SJSA1 (cell line): ENCODE data around the gene HIVEP3. TPM values are rescaled to one million over a fixed set of nuclear protein-coding genes. Genes with fewer than 3 reads are reported as not detected.

Experiments used
- DNase-seq, 2 experiments: peaks; one replicate each; pipeline ENCODE4 v3.0.0-alpha.2; 2015 to 2020; ENCODE audit warnings: low spot score in 2 of 2, low read depth in 1 of 2
- H3K27ac ChIP-seq: fragments of 250-450 bp; sonication (Bioruptor Pico); 2 replicates; pipeline ENCODE4 v1.5.1; 2020; ENCODE audit warnings: mild to moderate bottlenecking, moderate library complexity
- H3K27me3 ChIP-seq: fragments of 250-450 bp; sonication (Bioruptor Pico); replicated peaks from 2 replicates; pipeline ENCODE4 v1.5.1; 2020; ENCODE audit warnings: mild to moderate bottlenecking, moderate library complexity
- H3K36me3 ChIP-seq: fragments of 250-450 bp; sonication (Bioruptor Pico); 2 replicates; pipeline ENCODE4 v1.5.1; 2020; ENCODE audit warnings: mild to moderate bottlenecking
- H3K4me1 ChIP-seq: fragments of 250-450 bp; sonication (Bioruptor Pico); replicated peaks from 2 replicates; pipeline ENCODE4 v1.6.1; 2021; ENCODE audit warnings: mild to moderate bottlenecking
- H3K4me3 ChIP-seq: fragments of 250-450 bp; sonication (Bioruptor Pico); 2 replicates; pipeline ENCODE4 v1.5.1; 2020; ENCODE audit warnings: mild to moderate bottlenecking
- H3K9me3 ChIP-seq: fragments of 250-450 bp; sonication (Bioruptor Pico); replicated peaks from 2 replicates; pipeline ENCODE4 v1.5.1; 2020; ENCODE audit warnings: mild to moderate bottlenecking
- total RNA-seq: library from RNA; depleted of rRNA; stranded (reverse); fragments of >200 nt; shearing (Covaris generic); gene quantifications from 2 replicates; pipeline ENCODE4 v1.2.3, GENCODE V29; 2014

The HIVEP3 gene
- total RNA-seq, 1 experiment from 2014 or later, result 2.2 TPM

GRCh38 chr1:41486371-41487125 is 432.2 kb downstream of the HIVEP3 start:
- H3K27ac ChIP-seq, result peak overlapping the region; percentile 98
- peaks cover 39% of the 10 kb centered on the region for H3K36me3 ChIP-seq
- H3K9me3 ChIP-seq, result no peaks in the 10 kb centered on the region
- H3K4me1 ChIP-seq, result peaks cover 88% of the 10 kb centered on the region
- no peaks in the 10 kb centered on the region for H3K27me3 ChIP-seq
- peak overlapping the region; percentile 50 for H3K4me3 ChIP-seq
- DNase-seq, result peak; percentile 99

- H3K27ac ChIP-seq, result peak overlapping the region; percentile 98
- no peak for DNase-seq
- H3K9me3 ChIP-seq, result no peaks in the 10 kb centered on the region
- H3K4me3 ChIP-seq, result no peak overlapping the region
- H3K36me3 ChIP-seq, result peaks cover 34% of the 10 kb centered on the region
- peaks cover 82% of the 10 kb centered on the region for H3K4me1 ChIP-seq
- H3K27me3 ChIP-seq, result no peaks in the 10 kb centered on the region
These were observed 432.7 kb downstream of the HIVEP3 start for GRCh38 chr1:41486053-41486370.

GRCh38 chr1:41485605-41486004 is 433.1 kb downstream of the HIVEP3 start:
- Histone ChIP-seq H3K4me1 (peaks cover 78% of the 10 kb centered on the region), H3K36me3 (peaks cover 30% of the 10 kb centered on the region), H3K4me3 (no peak overlapping the region), H3K27me3 (no peaks in the 10 kb centered on the region), H3K9me3 (no peaks in the 10 kb centered on the region), H3K27ac (peak overlapping the region; percentile 98)
- peak; percentile 93 to 96 for DNase-seq

- Histone ChIP-seq H3K9me3 (no peaks in the 10 kb centered on the region), H3K4me3 (no peak within 1 kb of the TSS), H3K27ac (peak within 1 kb of the TSS; percentile 98), H3K36me3 (peaks cover 23% of the 10 kb centered on the region), H3K27me3 (no peaks in the 10 kb centered on the region), H3K4me1 (peaks cover 71% of the 10 kb centered on the region)
- DNase-seq, result peak in 1 of 2 experiments; percentile 53
These were observed 434.1 kb downstream of the HIVEP3 start, which contains the start of gene EDN2 for GRCh38 chr1:41484402-41485241. TSS of gene EDN2 (minus strand) at chr1:41484683. CDS start at chr1:41484601, 82 bp downstream.

- no peak overlapping the region for H3K27ac ChIP-seq
- no peaks in the 10 kb centered on the region for H3K27me3 ChIP-seq
- no peak overlapping the region for H3K4me3 ChIP-seq
- peaks cover 19% of the 10 kb centered on the region for H3K36me3 ChIP-seq
- no peaks in the 10 kb centered on the region for H3K9me3 ChIP-seq
- no peak for DNase-seq
- peaks cover 66% of the 10 kb centered on the region for H3K4me1 ChIP-seq
These were observed 434.7 kb downstream of the HIVEP3 start for GRCh38 chr1:41483960-41484401.

- no peak for DNase-seq
- H3K27ac ChIP-seq, result no peak overlapping the region
- H3K27me3 ChIP-seq, result no peaks in the 10 kb centered on the region
- H3K36me3 ChIP-seq, result peaks cover 14% of the 10 kb centered on the region
- H3K4me1 ChIP-seq, result peaks cover 59% of the 10 kb centered on the region
- H3K9me3 ChIP-seq, result no peaks in the 10 kb centered on the region
- no peak overlapping the region for H3K4me3 ChIP-seq
These were observed 435.5 kb downstream of the HIVEP3 start for GRCh38 chr1:41483001-41483850.

GRCh38 chr1:41482001-41482765 is 436.5 kb downstream of the HIVEP3 start:
- Histone ChIP-seq H3K4me1 (peaks cover 48% of the 10 kb centered on the region), H3K9me3 (no peaks in the 10 kb centered on the region), H3K36me3 (peaks cover 5% of the 10 kb centered on the region), H3K27me3 (no peaks in the 10 kb centered on the region), H3K27ac (no peak overlapping the region), H3K4me3 (no peak overlapping the region)
- peak; percentile 53 to 74 for DNase-seq

GRCh38 chr1:41481109-41481775 is 437.5 kb downstream of the HIVEP3 start:
- Histone ChIP-seq H3K36me3 (no peaks in the 10 kb centered on the region), H3K4me1 (peaks cover 44% of the 10 kb centered on the region), H3K9me3 (no peaks in the 10 kb centered on the region), H3K4me3 (no peak overlapping the region), H3K27ac (no peak overlapping the region), H3K27me3 (no peaks in the 10 kb centered on the region)
- DNase-seq, result no peak

- Histone ChIP-seq H3K27ac (no peak overlapping the region), H3K4me3 (no peak overlapping the region), H3K36me3 (no peaks in the 10 kb centered on the region), H3K4me1 (peaks cover 45% of the 10 kb centered on the region), H3K27me3 (no peaks in the 10 kb centered on the region), H3K9me3 (no peaks in the 10 kb centered on the region)
- no peak for DNase-seq
These were observed 438.3 kb downstream of the HIVEP3 start for GRCh38 chr1:41480204-41481108.

- peaks cover 39% of the 10 kb centered on the region for H3K4me1 ChIP-seq
- H3K27ac ChIP-seq, result no peak overlapping the region
- H3K9me3 ChIP-seq, result no peaks in the 10 kb centered on the region
These were observed 438.9 kb downstream of the HIVEP3 start for GRCh38 chr1:41479808-41480160.

GRCh38 chr1:41479000-41479807 is 439.5 kb downstream of the HIVEP3 start:
- no peak overlapping the region for H3K27ac ChIP-seq
- H3K9me3 ChIP-seq, result no peaks in the 10 kb centered on the region
- no peaks in the 10 kb centered on the region for H3K36me3 ChIP-seq
- no peaks in the 10 kb centered on the region for H3K27me3 ChIP-seq
- no peak for DNase-seq
- peaks cover 33% of the 10 kb centered on the region for H3K4me1 ChIP-seq
- no peak overlapping the region for H3K4me3 ChIP-seq

More at GRCh38 chr1:41479808-41480160, 438.9 kb downstream of the HIVEP3 start:
- H3K36me3 ChIP-seq, result no peaks in the 10 kb centered on the region
- no peak for DNase-seq
- no peak overlapping the region for H3K4me3 ChIP-seq
- H3K27me3 ChIP-seq, result no peaks in the 10 kb centered on the region
